Dendritic cell treated with granulocyte-macrophage colony-stimulating factor and Interleukin-4, amounts not matched to agents 40 ng/mL and 50 ng/mL, for 4 days (primary cell): ENCODE results near the gene PAPOLB.

ENCODE experiments used
- H3K27ac Mint-ChIP-seq: one replicate; pipeline ENCODE4 v1.8.0; 2022; ENCODE audit warnings: mild to moderate bottlenecking, mixed read lengths
- H3K27me3 Mint-ChIP-seq: one replicate; pipeline ENCODE4 v1.8.0; 2022; ENCODE audit warnings: mild to moderate bottlenecking, mixed read lengths
- H3K36me3 Mint-ChIP-seq: one replicate; pipeline ENCODE4 v1.8.0; 2022; ENCODE audit warnings: low read depth, mixed read lengths
- H3K4me1 Mint-ChIP-seq: one replicate; pipeline ENCODE4 v1.8.0; 2022; ENCODE audit warnings: low read depth, mixed read lengths
- H3K4me3 Mint-ChIP-seq: one replicate; pipeline ENCODE4 v1.8.0; 2022; ENCODE audit warnings: mild to moderate bottlenecking, moderate library complexity, mixed read lengths
- H3K9me3 Mint-ChIP-seq: one replicate; pipeline ENCODE4 v1.8.0; 2022; ENCODE audit warnings: mixed read lengths
- intact Hi-C: fragments of 100-400 bp; cut with micrococcal nuclease; formaldehyde crosslinking; loops from one replicate; pipeline ENCODE4 v1.15.0; 2022

PAPOLB gene

DNA sequence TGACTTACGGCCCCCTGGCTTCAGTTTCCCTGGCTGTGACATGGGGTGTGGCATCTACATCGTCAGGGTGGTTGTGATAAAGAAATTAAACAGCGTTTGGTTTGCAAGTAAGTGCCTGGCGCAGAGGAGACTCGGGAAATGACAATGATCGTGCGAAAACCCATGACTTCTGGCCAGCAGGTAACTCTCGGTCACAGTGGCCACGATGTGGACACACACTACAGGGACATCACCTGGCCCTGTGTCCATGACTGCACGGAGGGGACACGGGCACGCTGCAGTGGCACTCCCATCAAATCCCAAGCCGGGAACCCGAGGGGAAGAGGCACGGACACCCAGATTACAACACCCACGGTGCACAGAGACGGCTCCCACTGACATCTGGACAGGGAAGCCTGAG is 28.7 kb downstream of the PAPOLB start:
- H3K9me3 Mint-ChIP-seq, result no peaks in the 10 kb centered on the region
- H3K4me1 Mint-ChIP-seq, result no peaks in the 10 kb centered on the region
- no peaks in the 10 kb centered on the region for H3K36me3 Mint-ChIP-seq
- no peak overlapping the region for H3K4me3 Mint-ChIP-seq
- H3K27me3 Mint-ChIP-seq, result peaks cover 5% of the 10 kb centered on the region
- H3K27ac Mint-ChIP-seq, result no peak overlapping the region
- intact Hi-C loops, result no loop called here

DNA sequence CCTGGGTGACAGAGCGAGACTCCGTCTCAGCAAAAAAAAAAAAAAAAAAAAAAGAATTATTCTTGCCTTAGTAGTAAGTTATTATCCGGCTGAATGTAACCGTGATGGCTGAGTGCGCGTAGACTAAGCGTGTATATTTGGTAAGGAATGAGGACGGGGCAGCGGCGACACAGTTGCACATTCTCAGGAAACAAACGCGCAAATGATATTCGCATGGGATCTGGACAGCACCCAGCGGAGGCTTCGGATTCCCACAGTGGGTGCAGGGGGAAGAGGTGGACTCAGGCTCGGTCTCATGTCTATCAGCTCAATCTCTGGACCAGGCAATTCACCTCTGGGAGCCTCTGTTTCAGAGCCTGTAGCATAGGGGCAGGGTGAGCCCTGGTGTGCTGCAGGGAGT is 29.1 kb downstream of the PAPOLB start:
- intact Hi-C loops, result no loop called here

GRCh38 chr7:4831723-4832495 is 29.9 kb downstream of the PAPOLB start:
- Mint-ChIP-seq H3K36me3 (no peaks in the 10 kb centered on the region), H3K4me1 (no peaks in the 10 kb centered on the region), H3K9me3 (no peaks in the 10 kb centered on the region), H3K4me3 (no peak overlapping the region), H3K27ac (no peak overlapping the region), H3K27me3 (peaks cover 1% of the 10 kb centered on the region)
- intact Hi-C loops, result loop anchor here (2.0 kb wide), 1 partner anchor 51 kb away; the partner anchor contains the start of gene RADIL

More for the DNA sequence above, 29.1 kb downstream of the PAPOLB start:
- Mint-ChIP-seq H3K27ac (no peak overlapping the region), H3K27me3 (peaks cover 5% of the 10 kb centered on the region), H3K36me3 (no peaks in the 10 kb centered on the region), H3K4me1 (no peaks in the 10 kb centered on the region), H3K4me3 (no peak overlapping the region), H3K9me3 (no peaks in the 10 kb centered on the region)

GRCh38 chr7:4830176-4830575 is 31.7 kb downstream of the PAPOLB start:
- Mint-ChIP-seq H3K27ac (no peak overlapping the region), H3K9me3 (no peaks in the 10 kb centered on the region), H3K4me1 (no peaks in the 10 kb centered on the region), H3K36me3 (no peaks in the 10 kb centered on the region), H3K4me3 (no peak overlapping the region), H3K27me3 (peaks cover 2% of the 10 kb centered on the region)
- intact Hi-C loops, result loop anchor here (1.0 to 2.0 kb wide), 2 partner anchors 53 to 255 kb away; partner anchors contain the start of gene RADIL

DNA sequence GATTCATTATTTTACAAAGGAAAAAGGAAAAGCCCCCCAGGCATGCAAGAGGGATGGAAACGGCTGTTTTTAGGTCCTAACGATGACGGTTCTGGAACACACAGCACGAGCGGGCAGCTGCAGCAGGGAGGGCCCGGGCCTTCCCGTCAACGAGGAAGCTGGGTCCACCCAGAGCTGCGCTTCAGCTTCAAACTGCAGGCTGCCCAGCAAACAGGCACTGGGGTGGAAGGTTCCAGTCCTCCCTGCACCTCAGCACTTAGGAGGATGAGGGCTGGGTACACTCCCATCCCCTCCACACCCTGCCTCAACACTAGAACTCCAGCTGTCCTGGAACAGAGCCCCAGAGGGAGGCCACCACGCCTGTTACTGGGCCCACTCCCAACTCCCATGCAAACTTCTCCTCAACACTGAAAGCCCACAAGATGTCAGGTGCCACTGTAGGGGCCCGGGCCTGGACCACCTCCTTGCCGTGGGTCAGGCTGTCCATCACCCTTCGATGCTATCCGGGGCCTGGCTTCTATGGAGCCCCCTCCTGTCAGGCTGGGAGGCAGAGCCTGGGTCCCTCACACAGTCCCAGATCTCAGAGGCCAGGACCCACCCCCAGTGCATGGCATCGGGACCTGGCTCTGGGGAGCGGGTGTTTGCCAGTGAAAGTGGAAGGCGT is 33.0 kb downstream of the PAPOLB start:
- Mint-ChIP-seq H3K27me3 (peaks cover 3% of the 10 kb centered on the region), H3K9me3 (no peaks in the 10 kb centered on the region), H3K27ac (no peak overlapping the region), H3K4me1 (no peaks in the 10 kb centered on the region), H3K36me3 (no peaks in the 10 kb centered on the region), H3K4me3 (no peak overlapping the region)
- intact Hi-C loops, result no loop called here

DNA sequence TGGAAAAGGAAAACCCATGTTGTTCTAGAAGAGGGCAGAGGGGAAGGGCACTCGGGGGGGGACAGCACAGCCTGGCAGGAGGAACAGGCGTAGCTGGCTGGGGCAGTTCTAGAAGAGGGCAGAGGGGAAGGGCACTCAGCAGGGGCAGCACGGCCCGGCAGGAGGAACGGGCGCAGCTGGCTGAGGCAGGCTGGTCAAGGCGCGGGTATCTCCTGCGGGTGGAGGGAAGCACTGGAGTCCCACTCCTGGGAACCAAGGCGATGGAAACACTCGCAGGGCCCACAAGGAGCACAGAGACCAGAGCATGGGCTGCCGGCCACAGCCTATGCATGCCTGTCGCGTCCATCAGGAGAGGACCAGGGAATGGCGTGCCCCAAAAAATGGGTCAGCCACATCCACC is 36.7 kb downstream of the PAPOLB start:
- Mint-ChIP-seq H3K27ac (no peak overlapping the region), H3K4me1 (no peaks in the 10 kb centered on the region), H3K4me3 (no peak overlapping the region), H3K36me3 (no peaks in the 10 kb centered on the region), H3K27me3 (peaks cover 3% of the 10 kb centered on the region), H3K9me3 (no peaks in the 10 kb centered on the region)
- intact Hi-C loops, result no loop called here

- H3K36me3 Mint-ChIP-seq, result no peaks in the 10 kb centered on the region
- H3K27ac Mint-ChIP-seq, result no peak overlapping the region
- H3K4me1 Mint-ChIP-seq, result no peaks in the 10 kb centered on the region
- H3K27me3 Mint-ChIP-seq, result peaks cover 8% of the 10 kb centered on the region
- no peaks in the 10 kb centered on the region for H3K9me3 Mint-ChIP-seq
- intact Hi-C loops, result no loop called here
- H3K4me3 Mint-ChIP-seq, result no peak overlapping the region
These were observed 37.6 kb downstream of the PAPOLB start for GRCh38 chr7:4824120-4824775.

DNA sequence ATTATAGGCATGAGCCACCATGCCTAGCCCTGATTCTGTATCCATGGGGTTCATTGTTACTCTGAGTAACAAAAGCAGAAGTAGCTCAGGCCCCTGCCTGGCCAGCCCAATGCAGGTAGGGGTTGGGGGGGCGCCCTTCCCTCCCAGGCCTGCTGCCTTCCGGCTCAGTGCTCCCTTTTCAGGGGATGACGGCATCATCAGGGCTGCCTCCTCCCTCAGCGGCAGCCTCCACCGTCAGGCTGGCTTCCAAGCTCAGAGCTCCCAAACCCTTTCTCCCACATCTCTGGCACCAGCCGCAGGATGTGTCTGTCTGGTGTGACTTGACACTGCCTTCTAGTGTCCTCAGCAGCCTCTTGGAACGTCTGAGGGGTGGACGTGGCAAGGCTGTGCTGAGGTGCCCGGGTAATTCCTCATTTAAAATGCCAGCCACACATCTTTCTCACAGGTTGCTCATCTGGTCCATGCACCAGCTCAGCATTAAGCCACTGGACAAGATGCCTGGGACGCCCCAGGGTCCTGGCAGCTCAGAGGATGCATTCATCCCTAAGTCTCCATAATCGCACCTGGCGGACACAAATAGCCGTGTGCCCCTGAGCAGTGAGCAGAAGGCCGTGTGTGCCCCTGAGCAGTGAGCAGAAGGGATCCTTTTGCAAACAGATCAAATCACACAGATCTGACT is 38.2 kb downstream of the PAPOLB start:
- Mint-ChIP-seq H3K27me3 (peaks cover 9% of the 10 kb centered on the region), H3K9me3 (no peaks in the 10 kb centered on the region), H3K4me3 (no peak overlapping the region), H3K27ac (no peak overlapping the region), H3K36me3 (no peaks in the 10 kb centered on the region), H3K4me1 (no peaks in the 10 kb centered on the region)
- intact Hi-C loops, result no loop called here

GRCh38 chr7:4822677-4823076 is 39.2 kb downstream of the PAPOLB start:
- no peaks in the 10 kb centered on the region for H3K4me1 Mint-ChIP-seq
- peaks cover 9% of the 10 kb centered on the region for H3K27me3 Mint-ChIP-seq
- H3K4me3 Mint-ChIP-seq, result no peak overlapping the region
- H3K27ac Mint-ChIP-seq, result no peak overlapping the region
- no peaks in the 10 kb centered on the region for H3K36me3 Mint-ChIP-seq
- H3K9me3 Mint-ChIP-seq, result no peaks in the 10 kb centered on the region
- intact Hi-C loops, result no loop called here

- Mint-ChIP-seq H3K9me3 (no peaks in the 10 kb centered on the region), H3K27me3 (peaks cover 9% of the 10 kb centered on the region), H3K4me3 (no peak overlapping the region), H3K4me1 (no peaks in the 10 kb centered on the region), H3K36me3 (no peaks in the 10 kb centered on the region), H3K27ac (no peak overlapping the region)
- intact Hi-C loops, result no loop called here
These were observed 40.8 kb downstream of the PAPOLB start for GRCh38 chr7:4820967-4821471.

- H3K4me1 Mint-ChIP-seq, result no peaks in the 10 kb centered on the region
- no peak overlapping the region for H3K27ac Mint-ChIP-seq
- H3K36me3 Mint-ChIP-seq, result no peaks in the 10 kb centered on the region
- intact Hi-C loops, result no loop called here
- no peaks in the 10 kb centered on the region for H3K9me3 Mint-ChIP-seq
- H3K27me3 Mint-ChIP-seq, result peaks cover 9% of the 10 kb centered on the region
- no peak overlapping the region for H3K4me3 Mint-ChIP-seq
These were observed 41.3 kb downstream of the PAPOLB start for GRCh38 chr7:4820405-4820966.

- no peak overlapping the region for H3K27ac Mint-ChIP-seq
- intact Hi-C loops, result no loop called here
- H3K36me3 Mint-ChIP-seq, result no peaks in the 10 kb centered on the region
- H3K27me3 Mint-ChIP-seq, result peaks cover 8% of the 10 kb centered on the region
- H3K9me3 Mint-ChIP-seq, result no peaks in the 10 kb centered on the region
- peaks cover 1% of the 10 kb centered on the region for H3K4me1 Mint-ChIP-seq
- H3K4me3 Mint-ChIP-seq, result no peak overlapping the region
These were observed 42.0 kb downstream of the PAPOLB start for GRCh38 chr7:4819560-4820404.
